Sciatic nerve (tissue), 2 donors: ENCODE data around the gene EPHA2. TPM values are rescaled to one million over a fixed set of nuclear protein-coding genes. Genes with fewer than 3 reads are reported as not detected.
"Not testable (repeated sequence)": the region's sequence is repeated elsewhere in the genome, so short reads cannot be mapped to it uniquely, and the experiment has no call there.

ENCODE experiments used
- ATAC-seq: fragments of 200-7000 bp; cut with Tn5 transposase; one replicate; pipeline ENCODE4 v1.9.1; 2020; ENCODE audit warnings: mild to moderate bottlenecking, moderate library complexity
- DNase-seq: peaks from one replicate; pipeline ENCODE4 v3.0.0-alpha.2; 2020; ENCODE audit warnings: low spot score
- intact Hi-C: fragments of 100-400 bp; cut with DNase I; formaldehyde crosslinking; loops from one replicate; pipeline ENCODE4 v1.14.2; 2022
- total RNA-seq: library from RNA; stranded (reverse); fragmentation: NEBNext Ultra II Directional; extraction: Animal tissue kit (Norgen Biotek cat#: 25700); gene quantifications from one replicate; pipeline ENCODE4 v1.2.1, GENCODE V29; 2021
- donor health status: DM: no; HTN: no; CAD: no.
- donor health status: DM: no; HTN: no; CAD: no.

EPHA2 gene
- total RNA-seq, 1 donor from 2014 or later, result 31.3 TPM

GRCh38 chr1:16114527-16115467 lies 41.1 kb downstream of the EPHA2 start:
- ATAC-seq, result peak; percentile 52
- intact Hi-C loops, result no loop called here
- DNase-seq, result peak; percentile 84

- DNase-seq, result no peak
- intact Hi-C loops, result no loop called here
- ATAC-seq, result peak; percentile 19
Observed at GRCh38 chr1:16112596-16113555, 43.0 kb downstream of the EPHA2 start.

- intact Hi-C loops, result no loop called here
- DNase-seq (no peak), ATAC-seq (peak; percentile 76)
Observed at GRCh38 chr1:16111771-16112595, 43.9 kb downstream of the EPHA2 start.

- DNase-seq (no peak), ATAC-seq (no peak)
- intact Hi-C loops, result no loop called here
Observed at GRCh38 chr1:16110884-16111283, 45.0 kb downstream of the EPHA2 start.

GRCh38 chr1:16110456-16110855 lies 45.4 kb downstream of the EPHA2 start:
- ATAC-seq (no peak), DNase-seq (no peak)
- intact Hi-C loops, result no loop called here

- intact Hi-C loops, result no loop called here
- DNase-seq, result no peak
- no peak for ATAC-seq
Observed at GRCh38 chr1:16109571-16109970, 46.3 kb downstream of the EPHA2 start.

- intact Hi-C loops, ATAC-seq, DNase-seq: not testable (repeated sequence)
Observed at GRCh38 chr1:16107039-16107438, 48.8 kb downstream of the EPHA2 start.

GRCh38 chr1:16101623-16102022 lies 54.2 kb downstream of the EPHA2 start:
- intact Hi-C loops, result no loop called here
- DNase-seq (no peak), ATAC-seq (peak; percentile 13)

GRCh38 chr1:16099412-16099811 lies 56.5 kb downstream of the EPHA2 start:
- ATAC-seq (no peak), DNase-seq (no peak)
- intact Hi-C loops, result no loop called here

GRCh38 chr1:16095447-16095846 lies 60.4 kb downstream of the EPHA2 start:
- intact Hi-C loops, result no loop called here
- no peak for DNase-seq
- ATAC-seq, result no peak

GRCh38 chr1:16094453-16095158 lies 61.3 kb downstream of the EPHA2 start:
- intact Hi-C loops, result no loop called here
- ATAC-seq (no peak), DNase-seq (no peak)

- DNase-seq (no peak), ATAC-seq (no peak)
- intact Hi-C loops, result no loop called here
Observed at GRCh38 chr1:16093611-16094010, 62.3 kb downstream of the EPHA2 start.

GRCh38 chr1:16092923-16093511 lies 62.9 kb downstream of the EPHA2 start:
- no peak for ATAC-seq
- no peak for DNase-seq
- intact Hi-C loops, result no loop called here

GRCh38 chr1:16092097-16092922 lies 63.6 kb downstream of the EPHA2 start:
- no peak for DNase-seq

GRCh38 chr1:16091296-16091695 lies 64.6 kb downstream of the EPHA2 start:
- DNase-seq, result no peak
- ATAC-seq, result no peak

More at GRCh38 chr1:16092097-16092922, 63.6 kb downstream of the EPHA2 start:
- intact Hi-C loops, result no loop called here
- ATAC-seq, result no peak

GRCh38 chr1:16090076-16090826 lies 65.6 kb downstream of the EPHA2 start:
- intact Hi-C loops, result no loop called here

More at GRCh38 chr1:16091296-16091695, 64.6 kb downstream of the EPHA2 start:
- intact Hi-C loops, result no loop called here

More at GRCh38 chr1:16090076-16090826, 65.6 kb downstream of the EPHA2 start:
- DNase-seq (no peak), ATAC-seq (no peak)
